ENCODE measurements around the gene XIRP1.
A peak's percentile ranks its signal among the peaks of the same experiment; 100 is the strongest.

XIRP1 gene

DNA sequence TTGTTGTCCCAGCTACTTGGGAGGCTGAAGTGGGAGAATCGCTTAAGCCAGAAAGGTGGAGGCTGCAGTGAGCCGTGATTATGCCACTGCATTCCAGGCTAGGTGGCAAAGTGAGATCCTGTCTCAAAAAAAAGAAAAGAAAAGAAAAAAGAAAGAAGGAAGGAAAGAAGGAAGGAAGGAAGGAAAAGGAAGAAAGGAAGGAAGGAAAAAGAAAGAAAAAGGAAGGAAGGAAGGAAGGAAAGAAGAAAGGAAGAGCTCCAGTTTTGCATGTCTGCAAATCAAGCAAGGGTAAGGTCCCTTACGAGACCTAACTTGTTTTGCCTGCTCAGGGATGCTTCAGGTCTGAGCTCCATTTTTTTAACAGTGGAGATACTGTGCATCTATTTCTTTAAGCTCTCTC, 3.6 kb upstream of the XIRP1 start:
- DNase-seq (ENCODE audit: low read depth, low spot score): no peak
- TF ChIP-seq CTCF (IDR thresholded peaks at IDR 0.05; ENCODE audit: insufficient read depth, low read length, missing control alignments): no peak
- H3K4me3 ChIP-seq (ENCODE audit: low read depth, low read length): no peak overlapping the region
- ChIA-PET CTCF (interaction anchor here (1.8 to 18.2 kb wide), 5 partner anchors 9 to 93 kb away, joined by 6 to 574 read pairs (median 9); no protein-coding TSS in a partner anchor), POLR2A (no interaction called here)

DNA sequence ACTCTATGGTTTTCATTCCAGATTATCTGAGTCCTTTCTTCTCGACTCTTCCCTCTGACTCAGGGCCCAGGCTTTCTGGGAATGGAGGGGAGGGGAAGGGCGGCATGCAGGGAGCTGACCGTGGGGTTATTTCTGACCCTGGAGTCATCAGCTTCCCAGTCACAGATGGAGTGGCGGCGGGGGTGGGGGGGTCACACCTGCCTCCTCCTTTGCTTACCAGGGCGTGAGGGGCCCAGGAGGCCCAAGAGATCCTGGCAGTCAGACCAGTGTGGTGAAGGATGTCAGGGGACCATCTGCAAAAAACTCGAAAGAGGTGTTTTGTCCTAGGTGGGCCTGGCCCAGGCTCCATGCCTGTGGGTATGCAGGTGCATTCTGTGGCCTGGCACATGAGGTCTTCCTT, 996 bp upstream of the XIRP1 start:
- H3K4me3 ChIP-seq (ENCODE audit: low read depth, low read length): no peak overlapping the region
- no peak for TF ChIP-seq CTCF (IDR thresholded peaks at IDR 0.05; ENCODE audit: insufficient read depth, low read length, missing control alignments)
- CTCF ChIA-PET: interaction anchor here (1.2 to 18.2 kb wide), 5 partner anchors 12 to 96 kb away, joined by 4 to 574 read pairs (median 25); no protein-coding TSS in a partner anchor
- no peak for DNase-seq (ENCODE audit: low read depth, low spot score)
- POLR2A ChIA-PET: no interaction called here

GRCh38 chr3:39191773-39192172, 622 bp downstream of the XIRP1 start:
- POLR2A ChIA-PET: no interaction called here
- TF ChIP-seq CTCF (IDR thresholded peaks at IDR 0.05; ENCODE audit: insufficient read depth, low read length, missing control alignments): no peak
- CTCF ChIA-PET: interaction anchor here (0.7 to 18.2 kb wide), 18 partner anchors 10 to 104 kb away, joined by 3 to 574 read pairs (median 6); partner anchors contain the start of gene CX3CR1
- H3K4me3 ChIP-seq (ENCODE audit: low read depth, low read length): no peak overlapping the region
- no peak for DNase-seq (ENCODE audit: low read depth, low spot score)

- TF ChIP-seq CTCF (IDR thresholded peaks at IDR 0.05; ENCODE audit: insufficient read depth, low read length, missing control alignments): no peak
- no peak overlapping the region for H3K4me3 ChIP-seq (ENCODE audit: low read depth, low read length)
- POLR2A ChIA-PET: no interaction called here
- CTCF ChIA-PET: interaction anchor here (0.7 to 18.2 kb wide), 26 partner anchors 9 to 106 kb away, joined by 3 to 574 read pairs (median 6); partner anchors contain the start of gene CX3CR1
- no peak for DNase-seq (ENCODE audit: low read depth, low spot score)
Observed at GRCh38 chr3:39191111-39191510, 1.3 kb downstream of the XIRP1 start.

GRCh38 chr3:39190281-39191025, 1.9 kb downstream of the XIRP1 start:
- H3K4me3 ChIP-seq (ENCODE audit: low read depth, low read length): no peak overlapping the region
- TF ChIP-seq CTCF (IDR thresholded peaks at IDR 0.05; ENCODE audit: insufficient read depth, low read length, missing control alignments): no peak
- CTCF ChIA-PET: interaction anchor here (0.6 to 18.2 kb wide), 44 partner anchors 10 to 111 kb away, joined by 3 to 574 read pairs (median 5); partner anchors contain the start of gene CX3CR1
- DNase-seq (ENCODE audit: low read depth, low spot score): no peak
- POLR2A ChIA-PET: no interaction called here

DNA sequence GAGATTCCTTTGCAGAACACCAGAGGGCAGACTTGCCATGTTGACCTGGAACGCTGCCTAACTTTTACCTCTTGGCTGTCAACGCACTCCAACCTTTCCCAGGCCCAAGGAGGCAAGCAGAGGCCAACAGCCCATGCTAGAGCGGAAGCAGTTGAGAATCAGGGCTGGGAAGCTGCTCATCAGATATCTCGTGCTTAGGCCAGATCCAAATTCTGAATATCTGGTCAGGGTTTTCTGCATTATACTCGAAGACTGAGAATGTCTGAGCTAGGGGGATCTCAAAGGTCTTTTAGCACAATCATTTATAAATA, 2.5 kb downstream of the XIRP1 start:
- no peak overlapping the region for H3K4me3 ChIP-seq (ENCODE audit: low read depth, low read length)
- peak; percentile 82 for TF ChIP-seq CTCF (IDR thresholded peaks at IDR 0.05; ENCODE audit: insufficient read depth, low read length, missing control alignments)
- no peak for DNase-seq (ENCODE audit: low read depth, low spot score)
- POLR2A ChIA-PET: no interaction called here
- CTCF ChIA-PET: interaction anchor here (0.6 to 18.2 kb wide), 41 partner anchors 8 to 110 kb away, joined by 3 to 574 read pairs (median 5); no protein-coding TSS in a partner anchor

All from AG04449 (cell line).